GM21423 (cell line): ENCODE results near the gene SIVA1.
A peak's percentile ranks its signal among the peaks of the same experiment; 100 is the strongest.

Source experiments
- ATAC-seq: cut with Tn5 transposase; IDR thresholded peaks from one replicate; pipeline ENCODE4 v1.9.1; 2021; ENCODE audit warnings: mild to moderate bottlenecking, moderate library complexity; ENCODE audit not compliant: unreplicated experiment

Gene SIVA1, protein sequence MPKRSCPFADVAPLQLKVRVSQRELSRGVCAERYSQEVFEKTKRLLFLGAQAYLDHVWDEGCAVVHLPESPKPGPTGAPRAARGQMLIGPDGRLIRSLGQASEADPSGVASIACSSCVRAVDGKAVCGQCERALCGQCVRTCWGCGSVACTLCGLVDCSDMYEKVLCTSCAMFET

DNA sequence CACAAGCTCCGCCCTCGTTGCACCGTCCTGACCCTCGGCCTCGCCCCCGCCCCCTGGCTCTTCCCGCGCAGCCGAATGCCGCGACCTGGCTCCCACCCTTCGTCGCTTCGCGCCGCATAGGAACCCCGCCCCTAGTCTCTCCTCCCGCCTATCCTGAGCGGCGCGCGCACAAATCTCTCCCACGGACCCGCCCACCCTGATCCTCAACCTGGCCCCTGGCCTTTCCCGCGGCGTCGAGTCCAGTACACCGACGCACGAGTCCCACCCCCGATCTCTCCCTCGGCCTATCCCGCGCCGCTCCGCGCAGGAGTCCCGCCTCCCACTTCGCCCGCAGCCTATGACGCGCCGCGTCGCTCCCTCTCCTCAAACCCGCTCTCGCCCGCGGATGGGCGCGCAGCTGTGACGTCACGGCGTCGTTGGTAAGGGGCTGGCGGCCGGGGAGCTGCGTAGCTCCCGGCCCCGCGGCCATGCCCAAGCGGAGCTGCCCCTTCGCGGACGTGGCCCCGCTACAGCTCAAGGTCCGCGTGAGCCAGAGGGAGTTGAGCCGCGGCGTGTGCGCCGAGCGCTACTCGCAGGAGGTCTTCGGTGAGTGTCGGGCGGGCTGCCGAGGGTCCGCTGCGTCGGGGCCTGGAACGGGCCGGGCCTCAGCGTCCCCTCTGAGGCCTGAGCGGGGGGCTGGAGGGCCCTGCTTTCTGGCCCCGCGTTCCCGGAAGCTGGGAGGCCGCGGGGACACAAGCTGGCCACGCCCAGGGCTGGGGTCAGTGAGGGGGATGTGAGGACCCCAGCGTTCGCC is at the start of gene SIVA1:
TSS of gene SIVA1 (plus strand) at position 413 of the 793 bp plus-strand sequence. CDS start at position 468, 55 bp downstream.
- ATAC-seq = peak; percentile 87

DNA sequence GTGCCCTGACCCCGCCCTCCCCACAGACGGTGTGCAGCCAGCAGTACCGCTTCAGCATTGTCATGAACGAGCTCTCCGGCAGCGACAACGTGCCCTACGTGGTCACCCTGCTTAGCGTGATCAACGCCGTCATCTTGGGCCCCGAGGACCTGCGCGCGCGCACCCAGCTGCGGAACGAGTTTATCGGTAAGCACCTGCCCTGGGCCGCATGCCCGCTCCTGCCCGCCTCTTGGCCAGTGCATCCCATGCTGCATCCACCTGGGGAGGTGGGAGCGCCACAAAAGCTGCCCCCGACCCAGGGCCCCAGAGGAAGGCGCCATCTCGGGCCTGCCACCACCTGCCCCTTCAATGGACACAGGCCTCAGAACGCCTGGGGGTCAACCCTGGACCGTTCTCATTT is 49.7 kb upstream of the SIVA1 start:
- ATAC-seq = no peak

DNA sequence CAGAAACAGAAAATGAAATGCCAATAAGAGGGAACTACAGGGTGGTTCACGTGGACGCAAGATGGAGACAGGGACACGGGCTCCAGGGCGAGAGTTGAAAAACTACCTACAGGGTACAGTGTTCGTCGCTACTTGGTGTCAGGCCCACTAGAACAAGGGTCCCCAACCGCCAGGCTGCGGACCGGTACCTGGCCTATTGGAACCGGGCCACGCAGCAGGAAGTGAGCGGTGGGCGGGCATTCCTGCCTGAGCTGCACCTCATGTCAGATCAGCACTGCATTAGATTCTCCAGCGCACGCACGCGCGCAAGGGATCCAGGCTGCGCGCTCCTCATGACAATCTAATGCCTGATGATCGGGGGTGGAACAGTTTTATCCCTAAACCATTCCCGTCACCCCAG is 48.7 kb upstream of the SIVA1 start:
- ATAC-seq = no peak

DNA sequence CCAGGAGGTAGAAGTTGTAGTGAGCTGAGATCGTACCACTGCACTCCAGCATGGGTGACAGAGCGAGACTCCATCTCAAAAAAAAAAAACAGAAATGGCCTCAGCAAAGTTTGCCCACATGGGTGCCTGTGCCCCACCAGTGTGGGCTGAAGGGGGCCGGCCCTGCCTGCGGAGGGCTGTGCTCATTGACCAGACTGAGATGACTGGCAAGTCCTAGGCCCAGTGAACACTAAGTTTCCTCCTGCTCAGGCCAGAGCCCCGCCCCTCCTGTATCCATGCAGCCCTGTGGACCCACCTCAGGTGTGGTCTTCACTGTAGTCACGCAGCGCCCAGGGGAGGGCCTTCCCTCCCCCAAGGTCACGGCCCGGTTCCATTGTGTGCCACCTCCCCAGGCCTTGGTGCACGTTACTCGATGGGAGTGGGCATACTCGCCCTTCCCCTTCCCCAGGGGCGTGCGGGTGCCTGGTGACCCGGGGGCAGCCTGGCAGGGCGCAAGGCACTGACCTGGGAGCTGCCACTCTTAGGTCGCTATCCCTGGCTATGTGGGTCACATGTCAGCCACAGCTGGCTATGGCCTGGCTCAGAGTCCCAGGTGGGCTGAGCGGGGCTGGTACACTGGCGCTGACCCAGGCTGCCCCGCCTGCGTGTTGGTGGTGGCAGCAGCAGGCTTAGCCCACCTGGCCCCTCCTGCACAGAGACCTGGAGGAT is 47.5 kb upstream of the SIVA1 start:
- ATAC-seq = no peak

DNA sequence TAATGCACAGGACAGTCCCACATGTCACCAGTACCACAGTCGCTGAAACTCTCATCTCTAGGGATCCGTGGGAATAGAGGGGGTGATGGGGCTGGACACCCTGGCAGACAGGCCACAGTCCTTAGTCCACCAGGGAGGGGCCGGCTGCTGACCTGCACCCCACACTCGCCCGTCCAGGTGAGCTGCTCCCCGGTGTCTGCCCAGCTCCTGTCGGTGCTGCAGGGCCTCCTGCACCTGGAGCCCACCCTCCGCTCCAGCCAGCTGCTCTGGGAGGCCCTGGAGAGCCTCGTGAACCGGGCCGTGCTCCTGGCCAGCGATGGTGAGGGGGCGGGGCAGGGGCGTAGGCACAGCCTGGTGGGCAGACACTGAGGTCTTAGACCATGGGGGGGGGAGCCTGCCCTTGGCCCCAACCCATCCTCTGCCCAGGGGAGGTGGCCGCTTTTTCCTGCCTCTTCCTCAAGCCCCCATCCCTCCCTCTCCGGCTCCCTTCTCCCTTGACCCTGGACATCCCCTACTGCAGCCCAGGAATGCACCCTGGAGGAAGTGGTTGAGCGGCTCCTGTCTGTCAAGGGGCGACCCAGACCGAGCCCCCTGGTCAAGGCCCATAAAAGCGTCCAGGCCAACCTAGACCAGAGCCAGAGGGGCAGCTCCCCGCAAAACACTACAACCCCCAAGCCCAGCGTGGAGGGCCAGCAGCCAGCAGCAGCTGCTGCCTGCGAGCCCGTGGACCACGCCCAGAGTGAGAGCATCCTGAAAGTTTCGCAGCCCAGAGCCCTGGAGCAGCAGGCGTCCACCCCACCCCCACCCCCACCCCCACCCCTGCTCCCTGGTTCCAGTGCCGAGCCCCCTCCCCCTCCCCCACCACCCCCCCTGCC is 46.0 kb upstream of the SIVA1 start:
- ATAC-seq = no peak

DNA sequence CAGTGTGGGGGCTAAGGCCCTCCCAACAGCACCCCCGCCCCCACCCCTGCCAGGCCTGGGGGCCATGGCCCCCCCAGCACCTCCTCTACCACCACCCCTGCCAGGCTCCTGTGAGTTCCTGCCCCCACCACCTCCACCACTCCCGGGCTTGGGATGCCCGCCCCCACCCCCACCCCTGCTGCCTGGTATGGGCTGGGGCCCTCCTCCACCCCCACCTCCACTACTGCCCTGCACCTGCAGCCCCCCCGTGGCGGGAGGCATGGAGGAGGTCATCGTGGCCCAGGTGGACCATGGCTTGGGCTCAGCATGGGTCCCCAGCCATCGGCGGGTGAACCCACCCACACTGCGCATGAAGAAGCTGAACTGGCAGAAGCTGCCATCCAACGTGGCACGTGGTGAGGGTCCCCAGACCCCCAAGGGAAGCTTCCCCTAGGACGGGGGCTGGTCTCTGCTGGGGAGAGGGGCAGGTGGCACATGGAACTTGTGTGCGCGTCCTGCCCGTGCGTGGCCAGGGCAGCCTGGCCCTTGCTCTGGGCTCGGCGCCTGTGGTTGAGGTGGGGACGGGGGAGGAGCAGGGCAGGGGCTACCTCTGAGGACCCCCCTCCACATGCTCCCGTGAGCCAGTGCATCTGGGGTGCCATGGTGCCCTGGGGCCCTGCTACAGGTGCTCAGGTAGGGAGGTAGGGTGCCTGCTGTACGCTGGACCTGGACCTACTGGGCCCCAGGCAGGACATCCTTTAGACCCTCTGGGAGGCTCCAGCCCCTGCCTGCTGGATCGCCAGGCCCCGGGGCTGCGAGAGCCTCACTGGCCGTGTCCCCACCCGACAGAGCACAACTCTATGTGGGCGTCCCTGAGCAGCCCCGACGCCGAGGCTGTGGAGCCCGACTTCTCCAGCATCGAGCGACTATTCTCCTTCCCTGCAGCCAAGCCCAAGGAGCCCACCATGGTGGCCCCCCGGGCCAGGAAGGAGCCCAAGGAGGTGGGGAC is 45.0 kb upstream of the SIVA1 start:
- ATAC-seq = no peak

DNA sequence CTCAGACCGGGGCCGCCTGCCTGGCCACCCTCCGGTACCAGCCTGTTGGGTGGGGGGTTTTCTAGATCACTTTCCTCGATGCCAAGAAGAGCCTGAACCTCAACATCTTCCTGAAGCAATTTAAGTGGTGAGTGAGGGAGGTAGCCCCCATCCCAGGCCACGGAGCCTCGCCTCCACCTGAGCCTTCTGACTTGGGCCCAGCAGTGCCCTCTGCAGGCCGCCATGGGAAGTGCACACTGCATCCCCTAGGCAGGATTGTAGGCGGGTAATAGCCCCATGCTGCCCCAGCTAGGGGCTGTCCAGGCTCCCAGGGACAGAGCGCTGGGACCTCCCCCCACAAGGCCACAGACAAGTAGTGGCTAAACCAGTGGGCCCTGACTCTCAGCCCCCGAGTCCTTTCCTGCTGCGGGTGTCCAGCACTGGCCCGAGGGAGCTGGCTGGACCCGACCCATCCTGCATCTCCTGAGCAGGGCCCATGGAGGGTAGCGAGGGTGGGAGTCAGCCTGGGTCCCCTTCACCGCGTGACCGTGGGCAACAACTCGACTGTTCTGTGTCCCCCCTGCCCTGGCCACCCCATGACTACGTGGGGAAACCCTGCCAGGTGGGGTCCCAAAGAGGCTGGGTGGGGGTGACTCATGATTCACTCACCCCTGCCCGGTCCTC is 44.2 kb upstream of the SIVA1 start:
- ATAC-seq = no peak

DNA sequence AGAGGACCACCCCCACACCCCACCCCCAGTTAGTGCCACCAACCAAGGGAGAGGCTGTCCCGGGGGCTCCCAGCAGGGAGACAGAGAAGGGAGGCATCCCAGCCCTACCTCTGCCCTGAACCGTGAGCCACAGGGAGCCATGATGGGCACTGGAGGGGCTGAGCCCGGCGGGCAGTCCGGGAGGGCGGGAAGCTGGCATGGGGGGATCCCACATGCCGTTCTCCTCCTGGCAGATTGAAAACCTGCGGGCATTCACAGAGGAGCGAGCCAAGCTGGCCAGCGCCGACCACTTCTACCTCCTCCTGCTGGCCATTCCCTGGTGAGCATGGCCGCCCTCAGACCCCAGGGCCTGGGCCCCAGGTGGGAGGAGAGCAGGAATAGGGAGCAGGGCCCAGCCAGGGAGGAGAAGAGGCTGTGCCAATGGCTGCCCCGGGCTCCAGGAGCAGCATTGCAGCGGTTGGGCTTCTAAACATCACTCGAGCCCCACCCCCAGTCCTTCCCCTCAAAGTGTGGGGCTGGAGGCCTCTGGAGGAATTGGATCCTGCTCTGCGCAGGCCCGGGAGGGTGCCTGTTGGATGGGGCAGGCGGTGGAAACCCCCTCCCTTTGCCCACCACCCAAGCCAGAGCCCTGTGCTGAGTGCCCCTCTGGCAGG is 43.4 kb upstream of the SIVA1 start:
- ATAC-seq = no peak

DNA sequence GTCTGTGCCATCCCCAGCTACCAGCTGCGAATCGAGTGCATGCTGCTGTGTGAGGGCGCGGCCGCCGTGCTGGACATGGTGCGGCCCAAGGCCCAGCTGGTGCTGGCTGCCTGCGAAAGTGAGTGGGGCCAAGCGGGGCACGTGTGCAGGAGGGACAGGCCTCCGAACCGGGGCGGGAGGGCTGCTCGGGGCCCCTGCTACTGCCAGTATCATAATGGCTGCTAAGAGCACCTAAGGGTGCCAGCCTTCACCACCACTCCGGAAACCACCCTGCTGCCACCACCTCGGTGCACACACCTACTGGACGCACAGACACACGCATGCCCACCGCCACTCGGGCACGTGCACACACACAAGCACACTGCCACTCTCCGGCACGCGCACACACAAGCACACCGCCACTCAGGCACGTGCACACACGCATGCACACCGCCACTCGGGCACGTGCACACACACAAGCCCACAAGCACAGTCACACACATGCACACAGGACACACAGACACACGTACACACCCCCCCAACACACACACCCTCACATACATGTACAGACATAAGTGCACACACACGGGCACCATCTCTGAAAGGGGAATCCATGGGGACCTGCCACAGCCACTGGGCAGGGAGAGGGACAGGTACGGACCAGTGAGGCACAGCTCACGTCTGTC is 42.7 kb upstream of the SIVA1 start:
- no peak for ATAC-seq

DNA sequence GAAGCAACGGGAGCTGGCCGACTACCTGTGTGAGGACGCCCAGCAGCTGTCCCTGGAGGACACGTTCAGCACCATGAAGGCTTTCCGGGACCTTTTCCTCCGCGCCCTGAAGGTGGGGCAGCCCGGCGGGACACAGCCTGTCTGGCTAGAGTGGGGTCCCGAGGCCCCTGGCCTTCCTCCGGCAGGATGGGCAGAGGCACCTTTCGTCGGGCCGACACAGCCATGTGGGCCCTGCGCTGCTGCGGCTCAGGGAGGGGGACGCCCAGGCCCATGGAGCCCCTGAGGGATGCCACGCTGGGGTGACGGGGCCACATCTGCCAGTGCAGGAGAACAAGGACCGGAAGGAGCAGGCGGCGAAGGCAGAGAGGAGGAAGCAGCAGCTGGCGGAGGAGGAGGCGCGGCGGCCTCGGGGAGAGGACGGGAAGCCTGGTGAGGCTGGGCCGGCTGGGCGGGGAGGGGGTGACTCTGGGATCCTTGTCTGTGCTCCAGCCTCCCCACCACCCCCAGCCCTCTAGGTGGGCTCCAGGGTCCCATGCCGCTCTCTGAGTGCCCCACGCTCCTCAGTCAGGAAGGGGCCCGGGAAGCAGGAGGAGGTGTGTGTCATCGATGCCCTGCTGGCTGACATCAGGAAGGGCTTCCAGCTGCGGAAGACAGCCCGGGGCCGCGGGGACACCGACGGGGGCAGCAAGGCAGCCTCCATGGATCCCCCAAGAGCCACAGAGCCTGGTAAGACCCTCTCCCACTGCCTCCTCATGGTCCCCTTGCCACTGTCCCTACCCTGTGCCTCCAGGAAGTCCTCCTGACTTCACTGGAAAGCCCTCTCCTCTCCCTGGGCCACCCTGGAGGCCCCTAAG is 39.8 kb upstream of the SIVA1 start:
- no peak for ATAC-seq

DNA sequence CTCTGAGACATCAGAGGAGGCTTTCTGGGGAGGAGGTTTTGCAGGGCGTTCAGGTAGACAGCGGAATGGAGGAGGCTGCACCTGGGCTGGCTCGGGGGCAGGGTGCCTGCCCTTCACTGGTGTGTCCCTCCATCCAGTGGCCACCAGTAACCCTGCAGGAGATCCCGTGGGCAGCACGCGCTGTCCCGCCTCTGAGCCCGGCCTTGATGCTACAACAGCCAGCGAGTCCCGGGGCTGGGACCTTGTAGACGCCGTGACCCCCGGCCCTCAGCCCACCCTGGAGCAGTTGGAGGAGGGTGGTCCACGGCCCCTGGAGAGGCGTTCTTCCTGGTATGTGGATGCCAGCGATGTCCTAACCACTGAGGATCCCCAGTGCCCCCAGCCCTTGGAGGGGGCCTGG is 38.9 kb upstream of the SIVA1 start:
- no peak for ATAC-seq

DNA sequence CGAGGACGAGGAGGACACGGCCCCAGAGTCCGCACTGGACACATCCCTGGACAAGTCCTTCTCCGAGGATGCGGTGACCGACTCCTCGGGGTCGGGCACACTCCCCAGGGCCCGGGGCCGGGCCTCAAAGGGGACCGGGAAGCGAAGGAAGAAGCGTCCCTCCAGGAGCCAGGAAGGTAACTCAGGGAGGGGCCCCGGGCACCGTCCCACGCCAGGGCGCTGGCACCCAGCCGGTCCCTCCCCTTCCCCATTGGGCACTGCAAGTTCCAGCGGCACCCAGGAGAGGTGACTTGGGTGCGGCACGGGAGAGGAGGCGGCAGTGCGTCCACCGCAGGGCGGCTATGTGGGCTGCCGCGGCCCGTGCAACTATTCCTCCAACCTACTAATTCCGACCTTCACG is 38.3 kb upstream of the SIVA1 start:
- no peak for ATAC-seq

DNA sequence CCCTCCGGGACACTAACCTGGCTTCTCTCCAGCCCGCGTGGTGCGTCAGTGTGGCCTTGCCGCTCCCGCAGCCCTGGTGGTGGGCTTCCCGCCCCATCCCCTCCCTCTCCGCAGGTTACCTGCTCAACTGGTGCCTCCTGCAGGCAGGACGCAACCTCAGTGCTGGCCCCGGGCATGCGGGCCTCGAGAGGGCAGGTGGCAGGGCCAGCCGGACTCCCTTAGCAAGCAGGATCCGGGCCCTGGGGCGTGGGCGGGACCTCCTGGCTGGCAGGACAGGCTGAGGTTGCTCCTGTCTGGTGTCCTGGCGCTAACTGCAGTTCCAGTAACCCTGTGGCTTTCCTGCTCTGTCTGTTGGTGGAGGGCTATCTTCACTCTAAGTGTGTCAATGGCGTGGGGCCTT is 37.5 kb upstream of the SIVA1 start:
- no peak for ATAC-seq

DNA sequence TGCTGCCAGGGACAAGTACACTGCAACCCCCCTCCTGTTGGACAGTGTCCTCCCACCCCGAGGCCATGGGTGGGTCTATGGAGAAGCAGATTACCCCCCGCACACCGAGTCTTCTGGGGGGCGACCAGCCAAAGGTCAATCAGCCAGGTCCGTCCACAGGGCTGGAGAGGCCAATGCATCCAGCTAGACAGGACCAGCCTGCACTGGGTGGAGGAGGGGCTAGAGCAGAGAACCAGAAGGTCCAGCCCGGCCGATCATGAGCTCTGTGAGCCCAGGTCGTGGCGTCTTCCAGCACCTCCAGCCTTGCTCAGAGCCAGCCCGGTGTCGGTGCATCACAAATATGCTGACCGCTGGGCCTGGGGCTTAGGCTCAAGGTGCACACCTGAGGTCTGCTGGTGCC is 37.1 kb upstream of the SIVA1 start:
- ATAC-seq = no peak

DNA sequence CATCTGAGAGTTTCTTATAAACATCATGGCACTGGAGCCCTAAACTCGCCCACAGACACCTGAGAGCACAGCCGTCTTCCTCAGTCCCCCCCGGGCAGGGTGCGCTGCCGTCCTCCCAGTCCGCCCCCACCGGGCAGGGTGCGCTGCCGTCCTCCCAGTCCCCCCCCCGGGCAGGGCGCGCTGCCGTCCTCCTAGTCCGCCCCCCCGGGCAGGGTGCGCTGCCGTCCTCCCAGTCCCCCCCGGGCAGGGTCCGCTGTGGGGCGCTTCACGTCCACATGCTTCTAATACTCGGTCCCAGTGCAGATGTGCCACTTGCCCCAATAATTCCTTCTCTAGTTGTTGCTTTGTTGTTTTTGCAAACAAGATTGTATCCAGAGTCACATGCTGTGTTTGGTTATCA is 35.8 kb upstream of the SIVA1 start:
- no peak for ATAC-seq

DNA sequence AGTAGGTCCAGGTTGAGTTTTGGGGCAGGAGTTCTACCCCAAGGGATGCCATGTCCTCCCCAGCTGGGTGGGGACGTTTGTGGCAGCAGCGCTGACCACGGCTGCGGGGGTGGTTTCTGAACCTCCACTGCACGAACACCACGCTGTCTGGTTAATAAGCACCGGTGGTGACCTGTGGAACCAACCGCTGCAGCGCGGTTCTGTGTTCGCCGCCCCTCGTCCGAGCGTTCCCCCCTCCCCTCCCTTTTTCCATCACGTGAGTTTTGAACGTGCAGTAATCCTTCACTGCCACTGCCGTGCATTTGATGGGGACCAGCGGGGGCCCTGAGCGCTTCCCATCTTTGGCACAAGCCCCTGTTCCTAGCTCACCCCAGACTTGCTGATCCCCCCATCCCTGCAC is 35.3 kb upstream of the SIVA1 start:
- no peak for ATAC-seq

DNA sequence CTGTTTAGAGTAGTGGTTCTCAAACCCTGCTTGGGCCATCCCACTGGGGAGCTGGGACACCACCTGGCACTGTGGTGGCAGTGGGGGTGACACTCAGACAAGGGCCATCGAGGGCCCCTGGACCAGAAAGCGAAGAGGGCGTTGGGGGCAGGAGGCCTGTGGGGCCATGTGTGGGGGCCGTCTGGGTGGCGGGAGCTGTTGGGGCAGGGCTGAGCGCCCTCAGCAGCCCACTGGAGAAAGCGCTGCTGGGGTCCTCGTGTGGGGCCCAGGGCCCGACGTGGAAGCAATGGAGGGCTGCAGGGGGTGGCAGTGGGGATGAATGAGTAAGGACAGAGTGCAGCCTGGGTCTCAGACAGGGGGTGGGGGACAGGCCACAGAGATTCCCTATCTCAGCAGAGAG is 34.8 kb upstream of the SIVA1 start:
- ATAC-seq = no peak
